Gastrocnemius medialis (tissue), 4 donors: Measurements from ENCODE around the gene UPK1A.
"Not testable (repeated sequence)": the region's sequence is repeated elsewhere in the genome, so short reads cannot be mapped to it uniquely, and the experiment has no call there.

ENCODE experiments used
- POLR2A ChIP-seq, 2 donors: fragments of 450-650 bp; IDR thresholded peaks; one replicate each; pipeline ENCODE4 v1.6.1; 2017; ENCODE audit warnings: antibody characterized with exemption in 2 of 2, mild to moderate bottlenecking in 2 of 2, moderate library complexity in 2 of 2
- TF ChIP-seq, protein P1 (sequence below), 5 experiments: fragments of 450-650 bp in 3 of 5; fragments of 200-600 bp in 2 of 5; sonication (generic) in 2 of 5; IDR thresholded peaks in 4 of 5; conservative IDR thresholded peaks in 1 of 5; 1 replicate in 4 of 5; 2 replicates in 1 of 5; pipeline ENCODE4 v1.5.1; 2016 to 2019; ENCODE audit warnings: antibody characterized with exemption in 5 of 5, mild to moderate bottlenecking in 3 of 5, moderate library complexity in 3 of 5

DNA sequence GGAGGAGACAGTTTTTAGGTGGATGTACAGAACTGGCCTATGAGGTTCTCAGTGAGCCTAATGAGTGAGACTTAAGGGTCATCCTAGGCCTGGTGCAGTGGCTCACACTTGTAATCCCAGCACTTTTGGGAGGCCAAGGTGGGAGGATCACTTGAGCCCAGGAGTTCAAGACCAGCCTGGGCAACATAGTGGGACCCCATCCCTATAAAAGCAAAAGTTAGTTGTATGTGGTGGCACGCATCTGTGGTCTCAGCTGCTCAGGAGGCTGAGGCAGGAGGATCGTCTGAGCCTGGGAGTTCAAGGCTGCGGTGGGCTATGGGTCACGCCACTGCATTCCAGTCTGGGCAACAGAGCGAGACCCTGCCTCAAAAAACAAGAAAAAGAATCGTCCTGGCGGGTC, 57.8 kb downstream of the UPK1A start:
- TF ChIP-seq, protein P1, sequence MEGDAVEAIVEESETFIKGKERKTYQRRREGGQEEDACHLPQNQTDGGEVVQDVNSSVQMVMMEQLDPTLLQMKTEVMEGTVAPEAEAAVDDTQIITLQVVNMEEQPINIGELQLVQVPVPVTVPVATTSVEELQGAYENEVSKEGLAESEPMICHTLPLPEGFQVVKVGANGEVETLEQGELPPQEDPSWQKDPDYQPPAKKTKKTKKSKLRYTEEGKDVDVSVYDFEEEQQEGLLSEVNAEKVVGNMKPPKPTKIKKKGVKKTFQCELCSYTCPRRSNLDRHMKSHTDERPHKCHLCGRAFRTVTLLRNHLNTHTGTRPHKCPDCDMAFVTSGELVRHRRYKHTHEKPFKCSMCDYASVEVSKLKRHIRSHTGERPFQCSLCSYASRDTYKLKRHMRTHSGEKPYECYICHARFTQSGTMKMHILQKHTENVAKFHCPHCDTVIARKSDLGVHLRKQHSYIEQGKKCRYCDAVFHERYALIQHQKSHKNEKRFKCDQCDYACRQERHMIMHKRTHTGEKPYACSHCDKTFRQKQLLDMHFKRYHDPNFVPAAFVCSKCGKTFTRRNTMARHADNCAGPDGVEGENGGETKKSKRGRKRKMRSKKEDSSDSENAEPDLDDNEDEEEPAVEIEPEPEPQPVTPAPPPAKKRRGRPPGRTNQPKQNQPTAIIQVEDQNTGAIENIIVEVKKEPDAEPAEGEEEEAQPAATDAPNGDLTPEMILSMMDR (IDR thresholded peaks at IDR 0.05 in 4 of 5, conservative IDR thresholded peaks at IDR 0.05 in 1 of 5), result not testable (repeated sequence)
- TF ChIP-seq POLR2A (IDR thresholded peaks at IDR 0.05), result not testable (repeated sequence)
